Activated CD8-positive, alpha-beta memory T cell treated with anti-CD3 and anti-CD28 coated beads, Interleukin-2, amount 50 U/mL, for 1 hour (primary cell): ENCODE data around the gene MORF4L1.
"Not testable (repeated sequence)": the region's sequence is repeated elsewhere in the genome, so short reads cannot be mapped to it uniquely, and the experiment has no call there.

Experiments
- DNase-seq: peaks from one replicate; pipeline ENCODE4 v3.0.0-alpha.2; 2020; ENCODE audit errors: extremely low read depth

The MORF4L1 gene

GRCh38 chr15:78859971-78860719 is 12.5 kb upstream of the MORF4L1 start:
- DNase-seq = no peak

- DNase-seq = not testable (repeated sequence)
Measured at GRCh38 chr15:78865585-78865984, 7.1 kb upstream of the MORF4L1 start.

- not testable (repeated sequence) for DNase-seq
Measured at GRCh38 chr15:78866031-78866430, 6.7 kb upstream of the MORF4L1 start.

- DNase-seq = no peak
Measured at GRCh38 chr15:78866803-78867202, 5.9 kb upstream of the MORF4L1 start.

- DNase-seq = no peak
Measured at GRCh38 chr15:78868366-78868765, 4.3 kb upstream of the MORF4L1 start.

GRCh38 chr15:78871483-78872127 is 1.1 kb upstream of the MORF4L1 start:
- DNase-seq = not testable (repeated sequence)

- DNase-seq = peak; percentile 76
Measured at GRCh38 chr15:78872972-78873792, 492 bp downstream of the MORF4L1 start.

- no peak for DNase-seq
Measured at GRCh38 chr15:78873793-78874765, 1.4 kb downstream of the MORF4L1 start.

- DNase-seq = no peak
Measured at GRCh38 chr15:78875107-78875914, 2.6 kb downstream of the MORF4L1 start.

- DNase-seq = not testable (repeated sequence)
Measured at GRCh38 chr15:78876954-78877353, 4.3 kb downstream of the MORF4L1 start.

GRCh38 chr15:78878356-78878755 is 5.7 kb downstream of the MORF4L1 start:
- DNase-seq = no peak

GRCh38 chr15:78879517-78880241 is 7.0 kb downstream of the MORF4L1 start:
- no peak for DNase-seq

- DNase-seq = no peak
Measured at GRCh38 chr15:78880242-78880533, 7.5 kb downstream of the MORF4L1 start.

- DNase-seq = no peak
Measured at GRCh38 chr15:78880813-78881212, 8.1 kb downstream of the MORF4L1 start.

- no peak for DNase-seq
Measured at GRCh38 chr15:78881681-78882080, 9.0 kb downstream of the MORF4L1 start.

- no peak for DNase-seq
Measured at GRCh38 chr15:78889000-78889399, 16.3 kb downstream of the MORF4L1 start.

- no peak for DNase-seq
Measured at GRCh38 chr15:78893538-78893937, 20.8 kb downstream of the MORF4L1 start.

- no peak for DNase-seq
Measured at GRCh38 chr15:78895471-78895870, 22.8 kb downstream of the MORF4L1 start.

GRCh38 chr15:78898540-78898939 is 25.9 kb downstream of the MORF4L1 start:
- no peak for DNase-seq
